H9 (cell line): ENCODE measurements around the gene AQP3. TPM values are rescaled to one million over a fixed set of nuclear protein-coding genes. Genes with fewer than 3 reads are reported as not detected.

Experiments
- DNase-seq: peaks from one replicate; pipeline ENCODE4 v3.0.0-alpha.2; 2017
- H2AFZ ChIP-seq: one replicate; pipeline ENCODE4 v1.6.1; 2013; ENCODE audit warnings: mild to moderate bottlenecking, low read length, control low read depth, moderate library complexity
- H2AK5ac ChIP-seq: 2 replicates; pipeline ENCODE4 v1.6.1; 2013; ENCODE audit warnings: low read length, control low read depth, mixed read lengths; ENCODE audit not compliant: insufficient read length
- H2BK120ac ChIP-seq: one replicate; pipeline ENCODE4 v1.6.1; 2013; ENCODE audit warnings: low read depth, mild to moderate bottlenecking, low read length, control low read depth, inconsistent platforms; ENCODE audit not compliant: poor library complexity, severe bottlenecking
- H2BK12ac ChIP-seq: 2 replicates; pipeline ENCODE4 v1.6.1; 2013; ENCODE audit warnings: low read length, control low read depth, mixed read lengths, low read depth; ENCODE audit not compliant: insufficient read length
- H2BK15ac ChIP-seq: 2 replicates; pipeline ENCODE4 v1.6.1; 2013; ENCODE audit warnings: low read depth, low read length, control low read depth
- H2BK20ac ChIP-seq: one replicate; pipeline ENCODE4 v1.6.1; 2013; ENCODE audit warnings: low read depth, mild to moderate bottlenecking, low read length, control low read depth, inconsistent platforms; ENCODE audit not compliant: poor library complexity, severe bottlenecking
- H2BK5ac ChIP-seq: 2 replicates; pipeline ENCODE4 v1.6.1; 2013; ENCODE audit warnings: low read length, control low read depth, mixed read lengths; ENCODE audit not compliant: insufficient read length
- H3K14ac ChIP-seq: 2 replicates; pipeline ENCODE4 v1.6.1; 2013; ENCODE audit warnings: low read length, control low read depth; ENCODE audit not compliant: insufficient read depth
- H3K18ac ChIP-seq: 2 replicates; pipeline ENCODE4 v1.6.1; 2013; ENCODE audit warnings: low read depth, mild to moderate bottlenecking, mixed read lengths, low read length, control low read depth; ENCODE audit not compliant: insufficient read length
- H3K23ac ChIP-seq: 2 replicates; pipeline ENCODE4 v1.6.1; 2013; ENCODE audit warnings: low read length, control low read depth, mixed read lengths, low read depth; ENCODE audit not compliant: insufficient read length
- H3K23me2 ChIP-seq: 2 replicates; pipeline ENCODE4 v1.6.1; 2013; ENCODE audit warnings: low read depth, mild to moderate bottlenecking, mixed read lengths, low read length, control low read depth; ENCODE audit not compliant: insufficient read length, poor library complexity, severe bottlenecking
- H3K27ac ChIP-seq: 2 replicates; pipeline ENCODE4 v1.5.1; 2013; ENCODE audit warnings: low read length, control low read depth, mixed read lengths, low read depth; ENCODE audit not compliant: insufficient read length
- H3K27me3 ChIP-seq: 2 replicates; pipeline ENCODE4 v1.6.1; 2013; ENCODE audit warnings: low read length, control low read depth, inconsistent platforms; ENCODE audit not compliant: insufficient read depth
- H3K4ac ChIP-seq: 2 replicates; pipeline ENCODE4 v1.6.1; 2013; ENCODE audit warnings: low read depth, mild to moderate bottlenecking, control low read depth, inconsistent platforms, low read length, moderate library complexity
- H3K4me1 ChIP-seq: 2 replicates; pipeline ENCODE4 v1.6.1; 2013; ENCODE audit warnings: low read length, control low read depth, inconsistent platforms; ENCODE audit not compliant: insufficient read depth
- H3K4me2 ChIP-seq: 2 replicates; pipeline ENCODE4 v1.6.1; 2013; ENCODE audit warnings: low read length, control low read depth, mixed read lengths; ENCODE audit not compliant: insufficient read length, insufficient read depth
- H3K56ac ChIP-seq: 2 replicates; pipeline ENCODE4 v1.6.1; 2013; ENCODE audit warnings: low read depth, mild to moderate bottlenecking, mixed read lengths, low read length, control low read depth; ENCODE audit not compliant: insufficient read length
- H3K79me1 ChIP-seq: 2 replicates; pipeline ENCODE4 v1.6.1; 2013; ENCODE audit warnings: low read depth, mild to moderate bottlenecking, moderate library complexity, low read length, control low read depth, inconsistent platforms; ENCODE audit not compliant: insufficient read depth, poor library complexity, severe bottlenecking
- H3K79me2 ChIP-seq: 2 replicates; pipeline ENCODE4 v1.6.1; 2013; ENCODE audit warnings: low read length, control low read depth, inconsistent platforms; ENCODE audit not compliant: insufficient read depth
- H3K9ac ChIP-seq: 2 replicates; pipeline ENCODE4 v1.6.1; 2013; ENCODE audit warnings: low read length, control low read depth, mixed read lengths; ENCODE audit not compliant: insufficient read length; ENCODE audit errors: extremely low read depth
- H3K9me3 ChIP-seq: one replicate; pipeline ENCODE4 v1.6.1; 2013; ENCODE audit warnings: low read depth, low read length, inconsistent platforms; ENCODE audit not compliant: control insufficient read depth
- H3T11ph ChIP-seq: one replicate; pipeline ENCODE4 v1.6.1; 2013; ENCODE audit warnings: mild to moderate bottlenecking, low read length, control low read depth, inconsistent platforms
- H4K20me1 ChIP-seq: one replicate; pipeline ENCODE4 v1.6.1; 2013; ENCODE audit not compliant: control insufficient read depth, insufficient read length, insufficient read depth
- H4K5ac ChIP-seq: 2 replicates; pipeline ENCODE4 v1.6.1; 2013; ENCODE audit warnings: low read depth, mild to moderate bottlenecking, mixed read lengths, low read length, control low read depth; ENCODE audit not compliant: insufficient read length
- H4K8ac ChIP-seq: replicated peaks from 2 replicates; pipeline ENCODE4 v1.6.1; 2013; ENCODE audit warnings: low read length, control low read depth, mixed read lengths, low read depth; ENCODE audit not compliant: insufficient read length
- H4K91ac ChIP-seq: 2 replicates; pipeline ENCODE4 v1.6.1; 2013; ENCODE audit warnings: low read depth, mild to moderate bottlenecking, moderate library complexity, mixed read lengths, low read length, control low read depth; ENCODE audit not compliant: insufficient read length
- H3K27ac Mint-ChIP-seq, 3 experiments: 2 replicates in 2 of 3; 3 replicates in 1 of 3; pipeline ENCODE4 v1.8.0; 2020 to 2021; ENCODE audit warnings: mixed read lengths in 3 of 3, mild to moderate bottlenecking in 1 of 3, moderate library complexity in 1 of 3
- H3K27me3 Mint-ChIP-seq: 2 replicates; pipeline ENCODE4 v1.8.0; 2021; ENCODE audit warnings: low read depth, mild to moderate bottlenecking, moderate library complexity, mixed read lengths
- H3K36me3 Mint-ChIP-seq, 3 experiments: 2 replicates in 2 of 3; 3 replicates in 1 of 3; pipeline ENCODE4 v1.8.0; 2020 to 2021; ENCODE audit warnings: low read depth in 3 of 3, mixed read lengths in 3 of 3; ENCODE audit not compliant: insufficient read depth in 1 of 3
- H3K4me1 Mint-ChIP-seq, 2 experiments: 2 replicates each; pipeline ENCODE4 v1.8.0; 2020; ENCODE audit warnings: mixed read lengths in 2 of 2
- H3K4me3 Mint-ChIP-seq, 2 experiments: 2 replicates in 1 of 2; 3 replicates in 1 of 2; pipeline ENCODE4 v1.8.0; 2020 to 2021; ENCODE audit warnings: mild to moderate bottlenecking in 2 of 2, mixed read lengths in 2 of 2, moderate library complexity in 1 of 2
- H3K9me3 Mint-ChIP-seq, 2 experiments: 2 replicates in 1 of 2; 3 replicates in 1 of 2; pipeline ENCODE4 v1.8.0; 2020; ENCODE audit warnings: mild to moderate bottlenecking in 2 of 2, mixed read lengths in 2 of 2, moderate library complexity in 1 of 2
- CTCF ChIP-seq: fragments of 200-600 bp; sonication (generic); conservative IDR thresholded peaks from 3 replicates; pipeline ENCODE4 v1.8.0; 2021; ENCODE audit warnings: antibody characterized with exemption, mild to moderate bottlenecking
- WGBS: extraction: QIAGEN DNeasy Blood & Tissue Kit; methylation state at CpG from one replicate; pipeline ENCODE4 v1.1.7; 2013; ENCODE audit warnings: missing lambda C conversion rate, low lambda C conversion rate, mixed read lengths; ENCODE audit not compliant: insufficient read length; ENCODE audit errors: extremely low coverage; 5-methylcytosine and 5-hydroxymethylcytosine counted together
- total RNA-seq: library from RNA; stranded (reverse); gene quantifications from 2 replicates; pipeline ENCODE4 v1.2.1, GENCODE V29; 2021

Gene AQP3
- total RNA-seq, 1 experiment from 2014 or later, result 1.6 TPM

- no peaks in the 10 kb centered on the region for H4K20me1 ChIP-seq
- no CpG with 5 or more reads among the region's 7 CpGs for WGBS
- H3K9me3 Mint-ChIP-seq, result no peaks in the 10 kb centered on the region
These were observed 20.1 kb upstream of the AQP3 start for GRCh38 chr9:33467526-33467925.

More at GRCh38 chr9:33467526-33467925, 20.1 kb upstream of the AQP3 start:
- H3K27ac ChIP-seq, result no peak overlapping the region
- no peak overlapping the region for H3K56ac ChIP-seq
- no peaks in the 10 kb centered on the region for H3K9me3 ChIP-seq
- H2BK12ac ChIP-seq, result no peak overlapping the region
- no peak overlapping the region for H3T11ph ChIP-seq
- no peak overlapping the region for H3K9ac ChIP-seq
- no peak overlapping the region for H4K8ac ChIP-seq
- peaks cover 6% of the 10 kb centered on the region for H3K79me2 ChIP-seq
- no peak overlapping the region for H3K23ac ChIP-seq
- no peak overlapping the region for H3K4ac ChIP-seq
- H2BK120ac ChIP-seq, result no peak overlapping the region
- DNase-seq, result no peak
- H2AK5ac ChIP-seq, result no peak overlapping the region
- TF ChIP-seq CTCF, result no peak
- no peak overlapping the region for H2BK20ac ChIP-seq
- no peaks in the 10 kb centered on the region for H3K23me2 ChIP-seq
- no peak overlapping the region for H2AFZ ChIP-seq
- H4K5ac ChIP-seq, result no peak overlapping the region
- no peak overlapping the region for H3K14ac ChIP-seq
- H3K4me1 Mint-ChIP-seq, result peaks cover 4 to 6% of the 10 kb centered on the region in 2 experiments; a peak in 2 of 4 replicates
- no peaks in the 10 kb centered on the region for H3K79me1 ChIP-seq
- no peak overlapping the region for H4K91ac ChIP-seq
- H3K4me2 ChIP-seq, result no peak overlapping the region
- H3K4me3 Mint-ChIP-seq, result no peak overlapping the region
- H3K27me3 Mint-ChIP-seq, result no peaks in the 10 kb centered on the region
- H3K27me3 ChIP-seq, result no peaks in the 10 kb centered on the region
- H2BK5ac ChIP-seq, result no peak overlapping the region
- H3K36me3 Mint-ChIP-seq, result peaks cover 63 to 95% (median 85%) of the 10 kb centered on the region in 3 experiments; a peak in 6 of 7 replicates
- no peak overlapping the region for H3K18ac ChIP-seq
- no peak overlapping the region for H2BK15ac ChIP-seq
- no peak overlapping the region for H3K27ac Mint-ChIP-seq
- H3K4me1 ChIP-seq, result 0 out of 2 replicates have a peak, but pooled peaks cover 2% of the 10 kb centered on the region
